HCT116 (cell line): Measurements from ENCODE around the gene CALN1.

Experiments used
- ATF3 ChIP-seq: IDR thresholded peaks from 2 replicates; pipeline ENCODE4 v1.6.1; 2012
- CEBPB ChIP-seq: IDR thresholded peaks from 2 replicates; pipeline ENCODE4 v1.6.1; 2012; ENCODE audit warnings: low read depth
- CTCF ChIP-seq, 3 experiments: fragments of 200-600 bp in 1 of 3; sonication (generic) in 1 of 3; IDR thresholded peaks in 2 of 3; conservative IDR thresholded peaks in 1 of 3; 2 replicates each; pipeline ENCODE4 v1.5.1; 2012 to 2017; ENCODE audit warnings: low read depth in 2 of 3, low read length in 2 of 3, antibody characterized with exemption in 1 of 3, borderline replicate concordance in 1 of 3, control low read depth in 1 of 3, mild to moderate bottlenecking in 1 of 3, mixed read lengths in 1 of 3, mixed run types in 1 of 3, moderate library complexity in 1 of 3; ENCODE audit not compliant: insufficient read depth in 1 of 3
- FOSL1 ChIP-seq: IDR thresholded peaks from 2 replicates; pipeline ENCODE4 v1.6.1; 2012; ENCODE audit warnings: low read depth
- POLR2A ChIP-seq: IDR thresholded peaks from 2 replicates; pipeline ENCODE4 v1.7.0; 2011; ENCODE audit warnings: borderline replicate concordance; ENCODE audit not compliant: insufficient read depth, insufficient read length; ENCODE audit errors: extremely low read depth
- POLR2AphosphoS5 ChIP-seq: IDR thresholded peaks from 2 replicates; pipeline ENCODE4 v1.6.1; 2011; ENCODE audit warnings: mild to moderate bottlenecking, low read depth, low read length, moderate library complexity
- REST ChIP-seq: IDR thresholded peaks from 2 replicates; pipeline ENCODE4 v1.6.1; 2012; ENCODE audit warnings: low read depth
- SIN3A ChIP-seq: IDR thresholded peaks from 2 replicates; pipeline ENCODE4 v1.6.1; 2012; ENCODE audit warnings: low read depth
- ZFX ChIP-seq: fragments of 450-650 bp; IDR thresholded peaks from 2 replicates; pipeline ENCODE4 v1.6.1; 2017
- ZNF274 ChIP-seq: fragments of 200-500 bp; sonication (Bioruptor generic); IDR thresholded peaks from 2 replicates; pipeline ENCODE4 v1.6.1; 2014; ENCODE audit warnings: mild to moderate bottlenecking, low read depth, low read length, inconsistent platforms
- TF ChIP-seq, protein P1 (sequence below): IDR thresholded peaks from 2 replicates; pipeline ENCODE4 v1.6.1; 2012
- TF ChIP-seq, protein P2 (sequence below): IDR thresholded peaks from 2 replicates; pipeline ENCODE4 v1.6.1; 2011; ENCODE audit warnings: mild to moderate bottlenecking, low read length, moderate library complexity; ENCODE audit not compliant: insufficient replicate concordance; ENCODE audit errors: extremely low read depth

GRCh38 chr7:71867626-71868025, 544.5 kb downstream of the CALN1 start:
- no peak for TF ChIP-seq CEBPB
- no peak for TF ChIP-seq CTCF (IDR thresholded peaks at IDR 0.05 in 2 of 3, conservative IDR thresholded peaks at IDR 0.05 in 1 of 3; ENCODE audit: borderline replicate concordance in 1 of 3, insufficient read depth in 1 of 3, low read depth in 2 of 3, low read length in 2 of 3)
- no peak for TF ChIP-seq POLR2A
- no peak for TF ChIP-seq POLR2AphosphoS5
- TF ChIP-seq SIN3A = no peak
- TF ChIP-seq, protein P1, sequence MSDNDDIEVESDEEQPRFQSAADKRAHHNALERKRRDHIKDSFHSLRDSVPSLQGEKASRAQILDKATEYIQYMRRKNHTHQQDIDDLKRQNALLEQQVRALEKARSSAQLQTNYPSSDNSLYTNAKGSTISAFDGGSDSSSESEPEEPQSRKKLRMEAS = no peak
- no peak for TF ChIP-seq ATF3
- TF ChIP-seq, protein P2, sequence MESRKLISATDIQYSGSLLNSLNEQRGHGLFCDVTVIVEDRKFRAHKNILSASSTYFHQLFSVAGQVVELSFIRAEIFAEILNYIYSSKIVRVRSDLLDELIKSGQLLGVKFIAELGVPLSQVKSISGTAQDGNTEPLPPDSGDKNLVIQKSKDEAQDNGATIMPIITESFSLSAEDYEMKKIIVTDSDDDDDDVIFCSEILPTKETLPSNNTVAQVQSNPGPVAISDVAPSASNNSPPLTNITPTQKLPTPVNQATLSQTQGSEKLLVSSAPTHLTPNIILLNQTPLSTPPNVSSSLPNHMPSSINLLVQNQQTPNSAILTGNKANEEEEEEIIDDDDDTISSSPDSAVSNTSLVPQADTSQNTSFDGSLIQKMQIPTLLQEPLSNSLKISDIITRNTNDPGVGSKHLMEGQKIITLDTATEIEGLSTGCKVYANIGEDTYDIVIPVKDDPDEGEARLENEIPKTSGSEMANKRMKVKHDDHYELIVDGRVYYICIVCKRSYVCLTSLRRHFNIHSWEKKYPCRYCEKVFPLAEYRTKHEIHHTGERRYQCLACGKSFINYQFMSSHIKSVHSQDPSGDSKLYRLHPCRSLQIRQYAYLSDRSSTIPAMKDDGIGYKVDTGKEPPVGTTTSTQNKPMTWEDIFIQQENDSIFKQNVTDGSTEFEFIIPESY = no peak
- no peak for TF ChIP-seq REST
- no peak for TF ChIP-seq ZNF274
- no peak for TF ChIP-seq ZFX
- TF ChIP-seq FOSL1 = no peak
